ENCODE data around the gene LIN52. TPM values are rescaled to one million over a fixed set of nuclear protein-coding genes. Genes with fewer than 3 reads are reported as not detected.

The LIN52 gene
- total and polyA plus RNA-seq, 9 of the 15 experiments (the other 6 are each of a cell fraction or from before 2014, with no cell fraction given) = 4.6 to 11.8 (median 9.2) TPM

DNA sequence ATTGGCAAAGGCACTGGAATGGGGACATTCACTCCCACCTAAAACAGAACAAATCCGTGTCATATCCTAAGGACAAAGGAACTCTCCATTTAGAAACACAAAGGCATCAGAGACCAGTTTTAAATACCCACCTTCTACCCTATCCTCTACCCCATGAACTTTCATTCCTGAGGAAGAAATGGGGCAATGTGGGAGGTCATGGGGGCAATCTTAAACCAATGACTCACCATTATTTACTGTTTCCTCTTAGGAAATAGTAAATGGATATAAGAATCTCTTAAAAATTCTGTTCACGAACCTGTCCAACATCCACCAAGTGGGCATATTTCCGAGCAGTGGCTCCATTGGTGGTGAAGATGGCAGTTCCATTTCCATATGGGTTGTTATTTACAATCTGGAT is 19.9 kb upstream of the LIN52 start:
- Histone ChIP-seq H3K4me1 (replicated peaks in 1 of 2; ENCODE audit: control insufficient read depth in 2 of 2, insufficient read depth in 2 of 2, low read length in 2 of 2) (peaks cover 0 to 7% of the 10 kb centered on the region in 2 experiments; a peak in 2 of 5 replicates), H3K27me3 (ENCODE audit: control insufficient read depth in 2 of 2, insufficient read depth in 2 of 2, low read length in 2 of 2) (no peaks in the 10 kb centered on the region), H3K79me2 (ENCODE audit: control insufficient read depth, insufficient read depth, low read length) (no peaks in the 10 kb centered on the region), H3K4me2 (ENCODE audit: insufficient read depth, low read length) (no peak overlapping the region), H2AFZ (ENCODE audit: low read depth, low read length) (no peak overlapping the region), H4K20me1 (replicated peaks; ENCODE audit: control insufficient read depth, insufficient read depth, low read length) (no peaks in the 10 kb centered on the region), H3K36me3 (ENCODE audit: control insufficient read depth, insufficient read depth, low read length) (no peaks in the 10 kb centered on the region), H3K9ac (ENCODE audit: insufficient read depth in 1 of 2, low read depth in 2 of 2, low read length in 2 of 2) (no peak overlapping the region), H3K9me1 (ENCODE audit: control insufficient read depth, insufficient read depth, low read length) (no peaks in the 10 kb centered on the region), H3K4me3 (no peak overlapping the region), H3K9me3 (replicated peaks; ENCODE audit: control insufficient read depth, insufficient read depth, low read depth, low read length) (no peaks in the 10 kb centered on the region), H3K27ac (ENCODE audit: extremely low read depth, low read depth, low read length) (no peak overlapping the region)
- FAIRE-seq (no peak), DNase-seq (ENCODE audit: extremely low read depth in 1 of 4, low spot score in 3 of 4) (no peak), ATAC-seq (no peak)
- ChIA-PET POLR2A (interaction anchor here (1.2 kb wide), 1 partner anchor 14 kb away, joined by 4 read pairs; no protein-coding TSS in a partner anchor), CTCF (ENCODE audit: low intra/inter-chr PET ratio) (no interaction called here)
- in situ Hi-C loops (cut with MboI) = no loop called here
- WGBS (ENCODE audit: insufficient coverage, low coverage, missing lambda C conversion rate) = 50% methylated on average over 3 of the region's 3 CpGs
- no TSS peak for BruUV-seq (replicated peaks)
- intact Hi-C loops (cut with micrococcal nuclease) = no loop called here
- TF ChIP-seq ZNF311 (CRISPR knock-in tag; IDR thresholded peaks at IDR 0.05) (no peak), SREBF1 (IDR thresholded peaks at IDR 0.05; ENCODE audit: borderline replicate concordance, low read depth, low read length) (no peak), ZKSCAN3 (CRISPR knock-in tag; IDR thresholded peaks at IDR 0.05) (no peak), ZNF212 (CRISPR knock-in tag; IDR thresholded peaks at IDR 0.05) (no peak), SAP30 (IDR thresholded peaks at IDR 0.05; ENCODE audit: borderline replicate concordance, insufficient read depth, low read depth, low read length, poor library complexity, severe bottlenecking) (no peak)
